Measurements from ENCODE around the gene GSK3B.
"Not testable (repeated sequence)": the region's sequence is repeated elsewhere in the genome, so short reads cannot be mapped to it uniquely, and the experiment has no call there.

Gene GSK3B

GRCh38 chr3:120057626-120058025 lies 36.6 kb downstream of the GSK3B start:
- in situ Hi-C loops (cut with HindIII; ENCODE audit: low sequenced_read_pairs), result no loop called here

GRCh38 chr3:120057029-120057428 lies 37.2 kb downstream of the GSK3B start:
- in situ Hi-C loops (cut with HindIII; ENCODE audit: low sequenced_read_pairs), result no loop called here

- in situ Hi-C loops (cut with HindIII; ENCODE audit: low sequenced_read_pairs), result not testable (repeated sequence)
Observed at GRCh38 chr3:120053647-120054046, 40.6 kb downstream of the GSK3B start.

GRCh38 chr3:120052677-120053076 lies 41.6 kb downstream of the GSK3B start:
- in situ Hi-C loops (cut with HindIII; ENCODE audit: low sequenced_read_pairs), result no loop called here

GRCh38 chr3:120052225-120052624 lies 42.0 kb downstream of the GSK3B start:
- in situ Hi-C loops (cut with HindIII; ENCODE audit: low sequenced_read_pairs), result no loop called here

GRCh38 chr3:120051570-120051969 lies 42.7 kb downstream of the GSK3B start:
- in situ Hi-C loops (cut with HindIII; ENCODE audit: low sequenced_read_pairs), result not testable (repeated sequence)

- in situ Hi-C loops (cut with HindIII; ENCODE audit: low sequenced_read_pairs), result loop anchor here (5.0 kb wide), 1 partner anchor 37 kb away; no protein-coding TSS in a partner anchor
Observed at GRCh38 chr3:120049881-120050539, 44.2 kb downstream of the GSK3B start.

- in situ Hi-C loops (cut with HindIII; ENCODE audit: low sequenced_read_pairs), result loop anchor here (5.0 kb wide), 1 partner anchor 38 kb away; no protein-coding TSS in a partner anchor
Observed at GRCh38 chr3:120049072-120049471, 45.2 kb downstream of the GSK3B start.

- in situ Hi-C loops (cut with HindIII; ENCODE audit: low sequenced_read_pairs), result loop anchor here (5.0 kb wide), 1 partner anchor 39 kb away; no protein-coding TSS in a partner anchor
Observed at GRCh38 chr3:120048355-120049041, 45.7 kb downstream of the GSK3B start.

GRCh38 chr3:120047686-120048085 lies 46.6 kb downstream of the GSK3B start:
- in situ Hi-C loops (cut with HindIII; ENCODE audit: low sequenced_read_pairs), result loop anchor here (5.0 kb wide), 1 partner anchor 40 kb away; no protein-coding TSS in a partner anchor

GRCh38 chr3:120040813-120041377 lies 53.4 kb downstream of the GSK3B start:
- in situ Hi-C loops (cut with HindIII; ENCODE audit: low sequenced_read_pairs), result no loop called here

GRCh38 chr3:120039642-120040610 lies 54.3 kb downstream of the GSK3B start:
- in situ Hi-C loops (cut with HindIII; ENCODE audit: low sequenced_read_pairs), result no loop called here

- in situ Hi-C loops (cut with HindIII; ENCODE audit: low sequenced_read_pairs), result no loop called here
Observed at GRCh38 chr3:120033596-120033995, 60.7 kb downstream of the GSK3B start.

- in situ Hi-C loops (cut with HindIII; ENCODE audit: low sequenced_read_pairs), result no loop called here
Observed at GRCh38 chr3:120031561-120031960, 62.7 kb downstream of the GSK3B start.

GRCh38 chr3:120029749-120030148 lies 64.5 kb downstream of the GSK3B start:
- in situ Hi-C loops (cut with HindIII; ENCODE audit: low sequenced_read_pairs), result no loop called here

GRCh38 chr3:120028271-120029047 lies 65.8 kb downstream of the GSK3B start:
- in situ Hi-C loops (cut with HindIII; ENCODE audit: low sequenced_read_pairs), result no loop called here

- in situ Hi-C loops (cut with HindIII; ENCODE audit: low sequenced_read_pairs), result no loop called here
Observed at GRCh38 chr3:120027226-120027625, 67.0 kb downstream of the GSK3B start.

- in situ Hi-C loops (cut with HindIII; ENCODE audit: low sequenced_read_pairs), result no loop called here
Observed at GRCh38 chr3:120025520-120025919, 68.7 kb downstream of the GSK3B start.

- in situ Hi-C loops (cut with HindIII; ENCODE audit: low sequenced_read_pairs), result no loop called here
Observed at GRCh38 chr3:120024103-120024502, 70.1 kb downstream of the GSK3B start.

GRCh38 chr3:120022729-120023128 lies 71.5 kb downstream of the GSK3B start:
- in situ Hi-C loops (cut with HindIII; ENCODE audit: low sequenced_read_pairs), result no loop called here

Data from endothelial cell of hepatic sinusoid (primary cell).